Type B pancreatic cell (in vitro differentiated cells): Measurements from ENCODE around the gene CAB39. TPM values are rescaled to one million over a fixed set of nuclear protein-coding genes. Genes with fewer than 3 reads are reported as not detected.

Experiments
- DNase-seq: peaks from one replicate; pipeline ENCODE4 v3.0.0; 2021; ENCODE audit warnings: mixed read lengths; ENCODE audit not compliant: unreplicated experiment; ENCODE audit errors: extremely low spot score
- H3K27ac Mint-ChIP-seq: 2 replicates; pipeline ENCODE4 v1.8.0; 2021; ENCODE audit warnings: mild to moderate bottlenecking, mixed read lengths
- H3K27me3 Mint-ChIP-seq: 2 replicates; pipeline ENCODE4 v1.8.0; 2021; ENCODE audit warnings: mixed read lengths
- H3K36me3 Mint-ChIP-seq: 2 replicates; pipeline ENCODE4 v1.8.0; 2021; ENCODE audit warnings: mixed read lengths
- H3K4me1 Mint-ChIP-seq: one replicate; pipeline ENCODE4 v1.8.0; 2021; ENCODE audit warnings: mixed read lengths; ENCODE audit not compliant: unreplicated experiment
- H3K4me3 Mint-ChIP-seq: 2 replicates; pipeline ENCODE4 v1.8.0; 2021; ENCODE audit warnings: mild to moderate bottlenecking, mixed read lengths
- H3K9me3 Mint-ChIP-seq: 2 replicates; pipeline ENCODE4 v1.8.0; 2021; ENCODE audit warnings: mixed read lengths
- CTCF ChIP-seq: fragments of 200-600 bp; sonication (generic); conservative IDR thresholded peaks from 2 replicates; pipeline ENCODE4 v1.5.0; 2021; ENCODE audit warnings: antibody characterized with exemption, mild to moderate bottlenecking
- long read RNA-seq: library from polyadenylated mRNA; unstranded; transcript quantifications from one replicate; pipeline ENCODE4 v2.0.0, GENCODE V29; 2020
- total RNA-seq: library from RNA; stranded (reverse); gene quantifications from 2 replicates; pipeline ENCODE4 v1.2.1, GENCODE V29; 2021; ENCODE audit warnings: low replicate concordance

The CAB39 gene
- total RNA-seq: 49.2 and 66.9 TPM in 2 replicates
- long read RNA-seq, partial matches to known transcripts: 2 of 31 reads
- long read RNA-seq, other reads (novel, unspliced or antisense): 28 of 31 reads

- TF ChIP-seq CTCF: peak; percentile 86
- Mint-ChIP-seq H3K4me1 (peaks cover 34% of the 10 kb centered on the region), H3K27me3 (peaks cover under 1% of the 10 kb centered on the region), H3K9me3 (no peaks in the 10 kb centered on the region), H3K36me3 (peaks cover 5% of the 10 kb centered on the region), H3K27ac (peak within 1 kb of the TSS; percentile 97), H3K4me3 (peak within 1 kb of the TSS; percentile 97)
- peak; percentile 94 for DNase-seq
Observed at GRCh38 chr2:230712443-230713330, at the start of gene CAB39. Gene CAB39, plus strand, starts transcription at chr2:230712842. Its CDS starts 47,160 bp downstream, at chr2:230760002.

GRCh38 chr2:230664128-230664527, 48.5 kb upstream of the CAB39 start:
- Mint-ChIP-seq H3K4me1 (peaks cover 29% of the 10 kb centered on the region), H3K27me3 (peaks cover 8% of the 10 kb centered on the region), H3K36me3 (no peaks in the 10 kb centered on the region), H3K9me3 (no peaks in the 10 kb centered on the region), H3K4me3 (no peak overlapping the region), H3K27ac (no peak overlapping the region)
- no peak for DNase-seq
- no peak for TF ChIP-seq CTCF

GRCh38 chr2:230664844-230665243, 47.8 kb upstream of the CAB39 start:
- Mint-ChIP-seq H3K27me3 (peaks cover 8% of the 10 kb centered on the region), H3K36me3 (no peaks in the 10 kb centered on the region), H3K9me3 (no peaks in the 10 kb centered on the region), H3K4me1 (peaks cover 36% of the 10 kb centered on the region), H3K4me3 (no peak overlapping the region), H3K27ac (no peak overlapping the region)
- no peak for DNase-seq
- TF ChIP-seq CTCF: no peak

GRCh38 chr2:230665263-230665691, 47.4 kb upstream of the CAB39 start:
- no peak overlapping the region for H3K27ac Mint-ChIP-seq
- no peaks in the 10 kb centered on the region for H3K36me3 Mint-ChIP-seq
- no peak for DNase-seq
- H3K27me3 Mint-ChIP-seq: peaks cover 8% of the 10 kb centered on the region
- TF ChIP-seq CTCF: no peak
- H3K9me3 Mint-ChIP-seq: no peaks in the 10 kb centered on the region
- H3K4me1 Mint-ChIP-seq: peaks cover 38% of the 10 kb centered on the region
- no peak overlapping the region for H3K4me3 Mint-ChIP-seq

GRCh38 chr2:230666446-230666845, 46.2 kb upstream of the CAB39 start:
- Mint-ChIP-seq H3K27me3 (peaks cover 8% of the 10 kb centered on the region), H3K36me3 (no peaks in the 10 kb centered on the region), H3K4me3 (no peak overlapping the region), H3K27ac (peak overlapping the region; percentile 55), H3K9me3 (peaks cover 5% of the 10 kb centered on the region), H3K4me1 (peaks cover 46% of the 10 kb centered on the region)
- no peak for TF ChIP-seq CTCF
- no peak for DNase-seq
